ENCODE data around the gene GLP1R. TPM values are rescaled to one million over a fixed set of nuclear protein-coding genes. Genes with fewer than 3 reads are reported as not detected.
A peak's percentile ranks its signal among the peaks of the same experiment; 100 is the strongest.

Gene GLP1R
- total RNA-seq, 1 experiment from 2014 or later = 0.85 TPM

DNA sequence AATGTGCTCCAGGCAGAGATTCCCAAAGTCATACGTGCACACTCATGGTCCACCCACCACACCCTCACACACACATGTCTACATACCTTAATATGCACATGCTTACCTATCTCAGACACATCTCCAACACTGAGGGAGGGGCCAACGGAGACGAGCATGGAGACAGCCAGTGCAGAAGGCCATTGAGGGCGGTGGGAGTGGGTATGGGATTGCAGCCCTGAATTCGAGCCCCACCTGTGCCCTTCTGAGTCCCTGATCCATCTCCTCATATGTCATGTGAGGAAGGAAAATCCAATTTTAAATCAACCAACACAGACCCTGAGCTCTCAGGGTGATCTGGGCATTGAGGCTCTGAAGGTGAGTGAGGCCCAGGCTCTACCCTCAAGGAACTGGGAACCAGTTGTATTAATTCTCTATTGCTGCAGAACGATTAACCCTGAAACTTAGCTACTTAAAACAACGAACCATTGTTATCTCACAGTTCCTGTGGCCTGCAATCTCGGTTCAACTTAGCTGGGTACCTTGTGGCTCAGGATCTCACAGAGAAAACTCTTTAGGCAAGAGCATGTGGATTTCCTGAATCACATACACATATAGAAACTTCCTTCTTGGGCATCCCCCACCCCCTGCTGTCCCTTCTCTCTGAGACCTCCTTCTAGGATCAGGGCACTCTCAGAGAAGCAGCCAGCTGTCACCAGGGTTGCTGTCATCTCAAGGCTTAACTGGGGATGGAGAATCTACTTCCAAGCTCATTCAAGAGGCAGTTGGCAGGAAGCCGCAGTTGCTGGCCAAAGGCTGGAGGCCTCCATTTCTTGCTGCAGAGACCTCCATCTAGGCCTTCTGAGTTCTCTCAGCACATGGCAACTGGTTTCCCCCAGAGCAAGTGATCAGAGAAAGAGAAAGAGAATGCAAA lies 28.3 kb downstream of the GLP1R start:
- peaks cover 2% of the 10 kb centered on the region; the same call in 1 of the 2 replicates for H3K4me1 ChIP-seq (ENCODE audit: insufficient read depth, low read length)
- H2BK15ac ChIP-seq (ENCODE audit: low read depth, low read length) = no peak overlapping the region
- no CpG with 5 or more reads among the region's 9 CpGs for WGBS (ENCODE audit: extremely low coverage, insufficient read length, low lambda C conversion rate)
- DNase-seq = peak; percentile 4
- H3K9me3 ChIP-seq (ENCODE audit: control insufficient read depth, low read depth, low read length) = no peaks in the 10 kb centered on the region
- Mint-ChIP-seq H3K27ac (no peak overlapping the region; a peak in 1 of 7 replicates), H3K4me3 (no peak overlapping the region; a peak in 1 of 5 replicates), H3K9me3 (no peaks in the 10 kb centered on the region), H3K4me1 (peaks cover 13 to 18% of the 10 kb centered on the region in 2 experiments), H3K36me3 (ENCODE audit: insufficient read depth in 1 of 3, low read depth in 3 of 3) (no peaks in the 10 kb centered on the region), H3K27me3 (ENCODE audit: low read depth) (peaks cover 15% of the 10 kb centered on the region)
- no peak overlapping the region for H2AFZ ChIP-seq (ENCODE audit: low read length)
- no peak overlapping the region for H2AK5ac ChIP-seq (ENCODE audit: insufficient read length, low read length)
- H3K23me2 ChIP-seq (ENCODE audit: insufficient read length, low read depth, low read length, poor library complexity, severe bottlenecking) = no peaks in the 10 kb centered on the region
- no peaks in the 10 kb centered on the region for H3K27me3 ChIP-seq (ENCODE audit: insufficient read depth, low read length)
- H4K91ac ChIP-seq (ENCODE audit: insufficient read length, low read depth, low read length) = no peak overlapping the region
- no peak overlapping the region for H3K9ac ChIP-seq (ENCODE audit: extremely low read depth, insufficient read length, low read length)
- H4K8ac ChIP-seq (replicated peaks; ENCODE audit: insufficient read length, low read depth, low read length) = no peak overlapping the region
- H2BK12ac ChIP-seq (ENCODE audit: insufficient read length, low read depth, low read length) = no peak overlapping the region
- H3K23ac ChIP-seq (ENCODE audit: insufficient read length, low read depth, low read length) = no peak overlapping the region
- no peak overlapping the region for H3K4ac ChIP-seq (ENCODE audit: low read depth, low read length)
- no peak overlapping the region for H2BK5ac ChIP-seq (ENCODE audit: insufficient read length, low read length)
- no peak overlapping the region for H3T11ph ChIP-seq (ENCODE audit: low read length)
- no peak overlapping the region for H3K4me2 ChIP-seq (ENCODE audit: insufficient read depth, insufficient read length, low read length)
- H2BK120ac ChIP-seq (ENCODE audit: low read depth, low read length, poor library complexity, severe bottlenecking) = no peak overlapping the region
- no peak overlapping the region for H3K27ac ChIP-seq (ENCODE audit: insufficient read length, low read depth, low read length)
- no peaks in the 10 kb centered on the region for H4K20me1 ChIP-seq (ENCODE audit: control insufficient read depth, insufficient read depth, insufficient read length)
- no peaks in the 10 kb centered on the region for H3K79me1 ChIP-seq (ENCODE audit: insufficient read depth, low read depth, low read length, poor library complexity, severe bottlenecking)
- no peaks in the 10 kb centered on the region for H3K79me2 ChIP-seq (ENCODE audit: insufficient read depth, low read length)
- no peak overlapping the region for H4K5ac ChIP-seq (ENCODE audit: insufficient read length, low read depth, low read length)
- H2BK20ac ChIP-seq (ENCODE audit: low read depth, low read length, poor library complexity, severe bottlenecking) = no peak overlapping the region
- H3K14ac ChIP-seq (ENCODE audit: insufficient read depth, low read length) = no peak overlapping the region
- no peak overlapping the region for H3K56ac ChIP-seq (ENCODE audit: insufficient read length, low read depth, low read length)
- H3K18ac ChIP-seq (ENCODE audit: insufficient read length, low read depth, low read length) = no peak overlapping the region
- TF ChIP-seq, protein P1, sequence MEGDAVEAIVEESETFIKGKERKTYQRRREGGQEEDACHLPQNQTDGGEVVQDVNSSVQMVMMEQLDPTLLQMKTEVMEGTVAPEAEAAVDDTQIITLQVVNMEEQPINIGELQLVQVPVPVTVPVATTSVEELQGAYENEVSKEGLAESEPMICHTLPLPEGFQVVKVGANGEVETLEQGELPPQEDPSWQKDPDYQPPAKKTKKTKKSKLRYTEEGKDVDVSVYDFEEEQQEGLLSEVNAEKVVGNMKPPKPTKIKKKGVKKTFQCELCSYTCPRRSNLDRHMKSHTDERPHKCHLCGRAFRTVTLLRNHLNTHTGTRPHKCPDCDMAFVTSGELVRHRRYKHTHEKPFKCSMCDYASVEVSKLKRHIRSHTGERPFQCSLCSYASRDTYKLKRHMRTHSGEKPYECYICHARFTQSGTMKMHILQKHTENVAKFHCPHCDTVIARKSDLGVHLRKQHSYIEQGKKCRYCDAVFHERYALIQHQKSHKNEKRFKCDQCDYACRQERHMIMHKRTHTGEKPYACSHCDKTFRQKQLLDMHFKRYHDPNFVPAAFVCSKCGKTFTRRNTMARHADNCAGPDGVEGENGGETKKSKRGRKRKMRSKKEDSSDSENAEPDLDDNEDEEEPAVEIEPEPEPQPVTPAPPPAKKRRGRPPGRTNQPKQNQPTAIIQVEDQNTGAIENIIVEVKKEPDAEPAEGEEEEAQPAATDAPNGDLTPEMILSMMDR (conservative IDR thresholded peaks at IDR 0.05) = no peak
